Stomach (tissue), 4 donors: Measurements from ENCODE around the gene MOGAT1.

Source experiments
- CTCF ChIP-seq, 7 experiments: fragments of 450-650 bp in 4 of 7; fragments of 200-600 bp in 3 of 7; sonication (generic) in 3 of 7; IDR thresholded peaks; one replicate each; pipeline ENCODE4 v1.5.1; 2016 to 2019; ENCODE audit warnings: antibody characterized with exemption in 7 of 7, control low read depth in 2 of 7, mild to moderate bottlenecking in 1 of 7
- EP300 ChIP-seq: sonication (generic); formaldehyde crosslinking; IDR thresholded peaks from one replicate; pipeline ENCODE4 v1.6.1; 2017; ENCODE audit warnings: antibody characterized with exemption
- POLR2A ChIP-seq, 4 donors: fragments of 450-650 bp; IDR thresholded peaks; one replicate each; pipeline ENCODE4 v1.6.1; 2016; ENCODE audit warnings: antibody characterized with exemption in 4 of 4, control low read depth in 2 of 4, mild to moderate bottlenecking in 1 of 4, moderate library complexity in 1 of 4
- POLR2AphosphoS5 ChIP-seq, 3 donors: sonication (generic); formaldehyde crosslinking; IDR thresholded peaks; one replicate each; pipeline ENCODE4 v1.6.1; 2016; ENCODE audit warnings: antibody characterized with exemption in 3 of 3

- no peak for TF ChIP-seq POLR2A (IDR thresholded peaks at IDR 0.05)
- no peak for TF ChIP-seq CTCF (IDR thresholded peaks at IDR 0.05)
- no peak for TF ChIP-seq POLR2AphosphoS5 (IDR thresholded peaks at IDR 0.05)
- no peak for TF ChIP-seq EP300
These were observed 76.2 kb downstream of the MOGAT1 start for GRCh38 chr2:222747526-222748160.
